HG03469 (cell line): Measurements from ENCODE around the gene CAMSAP1.

Experiments used
- ATAC-seq: cut with Tn5 transposase; IDR thresholded peaks from one replicate; pipeline ENCODE4 v1.9.1; 2021; ENCODE audit warnings: mild to moderate bottlenecking, moderate library complexity, moderate number of reproducible peaks; ENCODE audit not compliant: unreplicated experiment

The CAMSAP1 gene

DNA sequence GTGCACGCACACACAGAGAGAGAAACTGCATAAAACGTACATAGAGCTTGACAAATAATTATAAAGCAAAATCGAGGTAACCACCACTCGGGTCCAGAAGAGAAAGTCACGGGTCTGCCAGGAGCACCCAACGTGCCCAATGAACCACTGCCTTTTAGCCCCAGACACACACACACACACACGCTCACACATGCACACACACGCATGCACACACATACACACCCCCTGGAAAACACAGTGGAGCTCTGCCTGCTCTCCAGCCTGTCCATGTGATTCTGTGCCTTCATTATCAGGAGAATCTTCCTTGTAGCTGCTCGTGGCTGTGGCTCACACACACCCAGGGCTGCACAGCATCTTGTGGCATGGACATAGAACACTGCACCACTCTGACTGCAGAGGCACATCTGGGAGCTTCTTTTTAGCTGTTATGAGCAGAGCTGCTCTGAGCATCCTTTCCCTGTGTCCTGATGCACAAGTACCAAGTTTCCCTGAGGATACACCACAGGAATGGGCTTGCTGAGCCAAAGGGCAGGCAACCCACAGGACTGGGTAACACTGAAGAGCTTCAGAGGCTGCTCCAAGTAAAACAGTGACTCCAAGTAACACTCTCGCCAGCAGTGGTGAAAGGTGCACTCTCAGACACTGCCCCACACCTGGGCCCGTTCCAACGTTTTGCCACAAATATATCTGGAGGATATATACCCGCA is 58.9 kb downstream of the CAMSAP1 start:
- ATAC-seq, result no peak

DNA sequence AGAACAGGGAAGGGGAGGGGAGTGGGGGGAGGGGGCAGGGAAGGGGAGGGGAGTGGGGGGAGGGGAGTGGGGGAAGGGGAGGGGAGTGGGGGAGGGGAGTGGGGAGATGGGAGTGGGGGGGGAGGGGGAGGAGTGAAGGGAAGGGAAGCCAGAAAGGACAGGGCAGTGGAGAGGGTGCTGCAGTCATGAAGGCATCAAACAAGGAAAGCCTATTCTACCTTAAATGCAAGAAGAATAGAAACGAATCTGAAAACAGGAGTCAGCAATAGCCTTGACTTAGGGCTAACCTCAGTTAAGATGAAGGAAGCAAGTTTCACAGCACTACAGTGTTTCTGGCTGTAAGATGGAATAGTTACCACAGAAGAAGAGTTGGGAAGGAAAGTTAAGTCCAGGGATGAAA is 59.5 kb downstream of the CAMSAP1 start:
- ATAC-seq, result no peak

DNA sequence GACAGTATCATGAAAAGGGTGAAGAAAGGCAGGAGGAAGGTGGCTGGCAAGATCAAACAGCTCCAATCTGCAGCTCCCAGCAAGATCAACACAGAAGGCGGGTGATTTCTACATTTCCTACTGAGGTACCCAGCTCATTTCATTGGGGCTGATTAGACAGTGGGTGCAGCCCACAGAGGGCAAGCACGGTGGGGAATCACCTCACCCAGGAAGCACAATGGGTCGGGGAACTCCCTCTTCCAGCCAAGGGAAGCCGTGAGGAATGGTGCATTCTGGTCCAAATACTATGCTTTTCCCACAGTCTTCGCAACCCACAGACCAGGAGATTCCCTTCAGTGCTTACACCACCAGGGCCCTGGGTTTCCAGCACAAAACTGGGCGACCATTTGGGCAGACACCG is 66.8 kb downstream of the CAMSAP1 start:
- no peak for ATAC-seq

DNA sequence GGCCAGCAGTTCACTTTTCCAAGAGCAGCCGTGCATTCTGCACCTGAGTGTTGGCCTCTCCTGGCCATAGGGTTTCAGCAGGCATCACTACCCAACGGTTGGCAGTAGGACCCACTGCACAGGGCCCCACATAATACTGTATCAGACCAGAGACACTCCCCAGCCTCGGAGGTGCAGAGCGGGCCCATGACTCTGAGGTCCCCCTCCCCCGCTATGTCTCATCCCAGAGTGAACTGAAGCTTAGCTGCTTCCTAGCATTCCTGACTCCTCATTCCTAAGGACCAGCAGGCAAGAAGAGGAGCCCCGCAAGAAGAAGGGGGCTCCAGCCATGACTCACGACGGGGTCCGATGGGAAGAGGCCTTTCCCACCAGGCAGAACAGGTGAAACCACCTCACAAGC is 67.2 kb downstream of the CAMSAP1 start:
- ATAC-seq, result no peak

DNA sequence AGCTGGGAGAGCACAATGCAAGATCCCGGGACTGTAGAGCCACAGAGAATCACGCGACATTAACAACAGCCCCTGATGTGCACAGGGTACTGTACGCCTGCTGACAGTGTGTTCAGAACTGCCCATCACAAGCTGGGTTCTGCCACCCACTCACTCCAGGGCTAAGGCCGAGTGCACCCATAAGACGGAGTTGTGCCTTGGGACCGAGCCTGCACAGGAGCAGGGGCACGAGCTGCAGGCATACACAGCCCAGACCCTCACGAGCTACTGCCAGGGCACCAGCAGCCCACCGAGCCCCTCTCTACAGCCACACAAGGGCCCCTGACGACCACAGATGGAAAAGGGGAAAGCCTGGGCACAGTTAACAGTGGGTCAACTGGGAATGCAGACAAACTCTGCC is 67.8 kb downstream of the CAMSAP1 start:
- no peak for ATAC-seq

DNA sequence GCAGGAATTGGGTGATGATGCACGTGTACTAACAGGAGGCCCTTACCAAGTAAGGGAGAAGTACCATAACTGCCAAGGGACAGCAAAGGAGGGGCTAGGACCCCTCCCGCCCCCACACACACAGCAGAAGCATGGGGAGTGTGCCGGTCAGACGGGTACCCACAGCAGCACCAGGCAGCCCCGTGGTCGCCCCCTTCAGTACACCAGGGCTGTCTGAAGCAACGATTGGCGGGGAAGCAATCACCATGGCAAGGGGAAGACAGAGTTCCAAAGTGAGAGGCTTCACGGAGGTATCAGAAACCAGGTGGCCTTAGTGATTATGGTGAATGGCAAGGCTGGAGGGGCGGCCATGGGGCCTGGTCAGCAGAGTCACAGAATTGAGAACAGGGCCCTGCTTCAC is 72.2 kb downstream of the CAMSAP1 start:
- no peak for ATAC-seq

DNA sequence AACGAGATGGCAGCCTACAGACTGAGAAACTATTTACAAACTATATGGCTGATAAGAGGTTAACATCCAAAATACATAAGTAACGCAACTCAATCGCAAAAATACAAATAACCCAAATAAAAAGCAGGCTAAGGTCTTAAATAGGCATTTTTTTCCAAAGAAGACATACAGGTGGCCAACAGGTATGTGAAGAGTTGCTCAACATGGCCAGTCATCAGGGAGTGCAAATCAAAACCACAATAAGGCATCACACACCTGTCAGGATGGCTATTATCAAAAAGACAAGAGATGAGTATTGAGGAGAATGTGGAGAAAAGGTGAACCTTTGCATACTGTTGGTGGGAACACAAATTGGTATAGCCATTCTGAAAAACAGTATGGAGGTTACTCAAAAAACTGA is 73.5 kb downstream of the CAMSAP1 start:
- ATAC-seq, result no peak

DNA sequence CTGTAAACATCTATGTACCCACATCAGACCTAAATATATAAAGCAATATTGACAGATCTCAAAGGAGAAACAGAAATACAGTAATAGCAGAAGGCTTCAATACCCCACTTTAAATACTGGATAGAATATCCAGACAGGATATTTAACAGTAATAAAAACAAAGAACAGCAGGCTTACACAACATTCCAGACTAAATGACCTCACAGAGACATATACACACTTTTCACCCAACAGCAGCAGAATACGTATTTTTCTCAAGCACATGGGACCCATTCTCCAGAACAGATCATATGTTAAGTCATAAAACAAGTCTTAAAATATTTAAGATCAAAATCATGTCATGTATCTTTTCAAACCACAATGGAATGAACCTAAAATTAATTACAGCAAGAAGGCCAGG is 76.8 kb downstream of the CAMSAP1 start:
- ATAC-seq, result no peak

DNA sequence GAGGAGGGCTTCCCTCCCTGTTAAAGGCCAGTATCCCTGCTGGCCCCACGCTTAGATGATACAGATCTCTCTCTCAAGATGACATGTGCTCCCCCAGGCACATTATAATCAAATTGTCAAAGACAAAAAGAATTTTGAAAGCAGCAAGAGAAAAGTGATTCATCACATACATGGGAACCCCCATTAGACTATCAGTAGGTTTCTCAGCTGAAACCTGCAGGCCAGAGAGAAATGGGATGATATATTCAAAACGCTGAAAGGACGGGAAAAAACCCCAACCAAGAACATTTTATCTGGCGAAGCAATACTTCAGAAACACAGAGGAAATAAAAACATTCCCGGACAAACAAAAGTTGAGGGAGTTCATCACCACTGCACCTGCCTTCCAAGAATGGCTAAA is 78.7 kb downstream of the CAMSAP1 start:
- ATAC-seq, result no peak

DNA sequence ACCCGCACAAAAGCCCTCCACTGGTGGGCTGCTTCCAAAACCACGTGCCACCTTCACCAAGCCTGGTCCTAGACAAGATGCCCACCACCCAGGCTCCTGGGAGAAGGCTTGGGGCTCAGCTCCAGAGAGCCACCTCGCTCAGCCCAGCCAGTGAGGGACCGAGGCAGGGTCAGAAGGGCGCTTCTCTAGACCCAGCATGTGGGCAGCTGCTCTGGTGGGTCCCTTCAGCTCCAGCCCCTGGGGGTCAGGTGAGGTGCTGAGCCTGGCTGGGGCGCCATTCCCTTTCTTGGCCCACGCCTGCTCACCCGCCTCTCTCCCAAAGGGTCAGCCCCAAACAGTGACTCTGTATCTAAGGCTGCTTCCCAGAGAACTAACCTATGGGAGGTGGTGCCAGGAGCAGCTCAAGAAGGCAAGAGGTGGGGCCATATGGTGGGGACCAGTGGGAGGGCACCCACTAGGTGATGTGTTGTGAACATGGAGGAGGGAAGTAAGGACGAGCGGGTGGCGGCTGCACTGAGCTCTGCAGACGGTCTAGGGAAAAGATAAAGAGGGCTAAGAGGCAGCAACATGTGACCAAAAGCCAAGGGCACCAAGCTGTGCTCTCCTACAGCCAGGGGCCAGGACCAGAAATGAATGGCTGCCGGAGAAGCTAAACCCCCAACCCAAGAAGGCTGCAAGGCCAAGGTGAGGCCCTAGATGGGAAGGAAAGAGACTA is 79.3 kb downstream of the CAMSAP1 start:
- no peak for ATAC-seq

DNA sequence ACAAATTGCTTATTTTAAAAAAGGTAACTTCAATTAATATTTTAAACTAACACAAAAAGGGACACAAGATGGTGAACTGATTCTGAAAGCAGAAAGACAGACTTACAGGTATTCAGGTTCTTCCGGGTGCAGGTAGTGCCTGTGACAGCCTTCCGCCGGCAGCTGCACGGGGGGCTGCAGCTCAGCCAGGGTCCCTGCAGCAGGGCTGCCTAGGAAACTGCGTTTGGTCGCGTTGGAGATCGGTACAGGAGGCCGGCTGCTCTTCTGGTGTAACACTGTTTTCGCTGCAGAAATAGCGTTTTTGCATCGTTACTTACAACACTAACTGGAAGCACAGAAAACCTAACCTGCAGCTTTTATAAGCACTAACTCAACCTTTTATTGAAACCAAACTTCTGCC is 80.0 kb downstream of the CAMSAP1 start:
- ATAC-seq, result no peak

DNA sequence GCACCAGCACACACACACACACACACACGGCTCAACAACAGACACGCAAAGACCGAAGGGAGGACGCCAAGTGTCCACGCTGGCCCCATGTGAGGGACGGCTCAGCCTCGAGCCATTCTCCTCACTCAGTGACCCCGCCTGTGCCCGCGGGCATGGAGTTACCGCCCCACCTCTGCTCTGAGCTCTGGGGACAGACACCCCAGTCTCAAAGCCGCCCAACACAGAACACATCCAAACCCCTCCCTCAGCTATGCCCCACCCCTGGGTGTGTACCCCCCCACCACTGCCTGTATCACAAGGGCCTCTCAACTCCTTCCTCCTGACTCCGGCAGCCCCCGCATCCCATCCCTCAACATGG is 81.2 kb downstream of the CAMSAP1 start:
- no peak for ATAC-seq

DNA sequence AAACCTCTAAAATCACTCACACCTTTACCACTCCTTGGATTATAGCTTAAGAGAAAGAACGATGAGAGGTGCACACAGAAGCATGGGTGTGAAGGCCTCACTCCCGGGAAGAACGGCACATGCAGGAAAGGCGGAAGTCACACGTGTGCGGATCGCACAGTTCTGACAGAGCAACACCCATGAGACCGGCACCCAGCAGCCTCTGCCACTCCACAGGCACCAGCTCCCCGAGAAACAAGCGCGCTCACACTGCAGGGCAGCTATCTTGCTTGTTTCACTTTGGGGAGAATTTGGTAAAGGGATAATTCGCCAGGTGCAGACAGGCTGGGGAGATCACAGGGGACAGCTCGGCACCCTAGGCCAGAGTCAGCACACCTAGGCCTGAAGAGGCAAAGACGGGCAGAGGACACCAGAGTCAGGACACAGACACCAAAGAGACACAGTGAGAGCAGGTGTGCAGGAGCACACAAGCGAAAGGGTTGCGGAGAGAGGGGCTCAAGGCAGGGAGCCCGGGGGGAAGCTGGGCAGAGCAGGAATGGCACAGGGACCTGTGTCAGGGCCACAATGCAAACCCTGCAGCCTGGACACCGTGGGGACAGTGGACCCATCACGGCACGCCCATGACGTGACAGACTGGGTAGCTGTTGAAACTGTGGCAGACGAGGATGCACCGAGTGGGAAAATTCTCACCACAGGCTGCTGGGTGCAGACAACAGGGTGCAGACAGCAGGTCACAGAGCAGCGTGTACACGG is 81.7 kb downstream of the CAMSAP1 start:
- ATAC-seq, result no peak

DNA sequence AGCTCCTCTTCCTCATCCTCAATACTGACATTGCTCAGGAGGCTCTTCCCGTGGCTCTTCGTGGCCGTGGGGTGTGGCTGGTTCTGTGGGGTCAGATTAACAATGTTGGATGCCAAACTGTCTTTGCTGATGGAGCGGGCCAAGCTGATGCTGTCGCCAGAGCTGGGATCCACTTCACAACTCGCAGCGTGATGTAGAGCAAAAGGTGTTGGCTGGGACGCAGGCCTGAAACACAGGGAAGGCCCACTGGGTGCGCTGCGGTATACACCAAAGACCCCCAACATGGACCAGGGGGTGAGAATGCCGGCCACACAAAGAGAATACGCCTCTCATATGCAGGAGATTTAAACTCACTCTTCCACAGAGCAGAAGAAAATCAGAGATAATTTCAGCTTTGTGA is 84.3 kb downstream of the CAMSAP1 start:
- ATAC-seq, result no peak

DNA sequence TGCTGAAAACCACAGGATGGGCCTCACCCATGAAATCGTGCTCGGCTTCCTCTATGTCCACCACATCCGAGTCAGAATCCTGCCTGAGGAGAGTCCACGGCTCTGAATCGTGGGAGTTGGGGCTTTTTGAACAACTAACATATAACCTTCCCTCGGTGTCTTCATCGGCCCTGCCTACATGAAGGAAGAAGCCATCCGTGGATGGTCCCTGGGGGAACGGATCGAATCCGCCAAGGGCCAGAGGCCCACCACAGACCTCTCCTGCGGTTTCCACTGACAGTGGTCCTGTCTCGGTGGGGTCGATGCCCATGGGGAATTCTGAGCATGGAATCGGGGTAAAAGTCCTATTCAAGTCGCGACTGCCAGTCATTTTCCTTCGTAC is 85.0 kb downstream of the CAMSAP1 start:
- ATAC-seq, result no peak

DNA sequence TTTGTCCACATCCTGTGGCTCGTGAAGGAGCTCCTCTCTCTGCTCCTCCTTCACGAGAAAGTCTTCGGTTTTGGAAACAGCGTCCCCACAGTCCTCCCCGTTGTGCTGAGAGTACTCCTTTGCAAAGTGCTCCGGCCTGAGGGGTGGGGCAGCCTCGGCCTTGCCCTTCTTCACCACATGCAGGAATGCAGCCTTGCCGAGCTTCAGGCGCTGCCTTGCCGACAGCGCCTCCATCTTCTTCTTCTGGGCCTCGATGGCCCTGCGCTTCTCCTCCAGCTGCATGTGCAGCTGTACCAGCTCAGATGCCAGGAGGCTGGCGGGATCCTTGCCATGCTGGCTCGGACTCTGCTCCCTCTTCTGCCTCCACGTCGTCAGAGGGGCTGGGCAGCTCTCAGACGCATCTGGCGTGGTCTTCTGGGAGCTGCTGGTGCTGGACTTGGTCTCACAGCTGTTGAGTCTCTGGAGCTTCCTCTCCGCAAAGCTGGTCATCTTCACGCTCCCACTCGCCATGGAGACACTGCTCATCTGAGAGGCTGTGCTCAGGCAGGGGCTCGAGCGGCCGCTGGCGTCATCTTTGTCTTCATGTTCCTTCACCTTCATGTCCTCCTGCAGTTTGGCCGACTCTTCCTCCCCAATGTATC is 85.5 kb downstream of the CAMSAP1 start:
- ATAC-seq, result no peak

DNA sequence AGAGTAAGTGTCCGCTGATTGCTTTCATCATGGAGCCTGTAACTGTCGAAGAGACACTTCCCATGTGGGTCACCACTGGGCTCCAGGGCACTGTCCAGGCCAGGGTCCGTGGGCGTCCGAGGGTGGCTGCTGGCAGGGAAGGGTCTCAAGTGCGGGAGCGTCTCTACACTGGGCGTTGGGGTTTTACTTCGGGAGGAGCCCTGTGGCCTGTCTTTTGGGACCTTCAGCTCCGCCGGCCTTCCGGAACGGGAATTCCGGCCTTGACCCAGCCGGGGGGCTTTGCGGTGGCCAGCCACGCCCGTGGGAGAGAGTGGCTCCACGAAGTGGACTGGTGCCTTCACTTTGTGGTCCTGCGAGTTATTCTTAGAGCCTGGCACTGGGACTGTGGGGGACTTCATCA is 86.2 kb downstream of the CAMSAP1 start:
- no peak for ATAC-seq

DNA sequence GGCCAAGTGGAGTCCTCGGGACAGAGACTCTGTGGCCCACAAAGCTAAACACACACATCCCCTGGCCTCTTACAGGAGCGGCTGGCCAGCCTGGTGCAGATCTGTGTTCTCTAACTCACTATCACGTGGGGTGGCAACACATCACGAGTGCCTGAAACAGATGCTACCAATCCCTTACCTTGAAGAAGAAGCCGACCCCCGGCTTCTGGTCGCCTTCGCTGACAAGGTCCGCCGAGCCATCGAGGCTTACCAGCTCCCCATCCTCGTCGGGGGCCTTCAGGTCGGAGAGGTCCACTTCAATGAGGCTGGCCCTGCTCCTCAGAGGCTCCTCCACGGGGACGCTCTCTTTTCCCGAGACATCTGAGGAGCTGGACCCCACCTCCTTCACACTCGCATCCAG is 86.7 kb downstream of the CAMSAP1 start:
- ATAC-seq, result no peak

DNA sequence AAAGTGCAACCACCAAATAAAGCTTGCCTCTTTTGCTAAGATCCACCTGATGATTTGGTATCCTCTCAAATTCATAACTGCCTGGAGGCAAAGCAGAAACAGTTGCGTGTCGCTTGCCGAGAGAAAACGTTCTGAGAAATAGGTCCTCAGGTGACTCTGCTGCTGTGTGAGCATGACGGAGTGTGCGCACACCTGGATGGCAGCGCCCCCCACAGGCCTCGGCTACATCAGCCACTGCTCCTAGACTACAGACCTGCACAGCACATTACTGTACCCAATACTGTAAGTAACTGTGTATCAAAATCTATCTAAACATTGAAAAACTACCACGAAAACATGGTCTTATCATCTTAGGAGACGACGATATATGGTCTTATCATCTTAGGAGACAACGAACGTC is 87.4 kb downstream of the CAMSAP1 start:
- no peak for ATAC-seq

DNA sequence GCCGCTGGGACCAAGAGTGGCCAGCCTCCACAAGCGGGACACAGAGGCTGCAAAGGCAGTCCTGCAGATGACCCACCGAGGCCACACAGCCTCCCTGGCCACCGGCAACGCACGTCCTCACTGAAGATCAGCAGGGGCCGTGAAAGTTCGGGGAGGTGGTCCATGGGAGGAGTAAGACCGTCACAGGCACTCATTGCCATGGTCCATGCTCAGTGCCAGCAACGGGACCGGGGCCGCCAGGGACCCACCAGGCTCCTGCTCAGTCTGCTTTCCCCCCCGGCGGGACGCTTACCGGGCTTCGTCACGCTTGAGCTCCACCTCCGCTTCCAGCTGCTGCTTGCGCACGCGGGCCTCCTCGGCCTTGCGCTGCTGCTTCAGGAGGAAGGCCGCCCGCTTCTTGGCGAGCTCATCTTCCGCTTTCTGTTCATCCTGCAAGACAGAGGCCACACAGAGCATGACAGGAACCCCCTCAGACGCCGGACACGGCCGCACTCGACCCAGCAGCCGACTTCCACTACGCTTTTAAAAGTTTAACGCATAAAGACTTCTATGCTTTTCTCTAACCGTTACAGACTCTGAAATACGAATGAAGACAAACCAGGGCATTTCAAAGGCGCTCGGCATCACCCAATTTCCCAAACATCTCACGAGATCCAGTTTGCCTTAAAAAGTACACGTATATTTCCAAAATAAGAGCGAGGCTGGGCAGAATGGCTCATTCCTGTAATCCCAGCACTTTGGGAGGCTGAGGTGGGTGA is 88.4 kb downstream of the CAMSAP1 start:
- no peak for ATAC-seq
